B cell (primary cell): ENCODE results near the gene DCTN5.

Source experiments
- EZH2 ChIP-seq: IDR thresholded peaks from 2 replicates; pipeline ENCODE4 v1.6.1; 2012; ENCODE audit warnings: borderline replicate concordance, low read depth, mild to moderate bottlenecking, moderate library complexity, low read length; ENCODE audit not compliant: insufficient read depth, poor library complexity, severe bottlenecking
- TF ChIP-seq, protein P1 (sequence below): fragments of 200-600 bp; IDR thresholded peaks from one replicate; pipeline ENCODE4 v1.8.0; 2022; ENCODE audit warnings: antibody characterized with exemption, mild to moderate bottlenecking

DNA sequence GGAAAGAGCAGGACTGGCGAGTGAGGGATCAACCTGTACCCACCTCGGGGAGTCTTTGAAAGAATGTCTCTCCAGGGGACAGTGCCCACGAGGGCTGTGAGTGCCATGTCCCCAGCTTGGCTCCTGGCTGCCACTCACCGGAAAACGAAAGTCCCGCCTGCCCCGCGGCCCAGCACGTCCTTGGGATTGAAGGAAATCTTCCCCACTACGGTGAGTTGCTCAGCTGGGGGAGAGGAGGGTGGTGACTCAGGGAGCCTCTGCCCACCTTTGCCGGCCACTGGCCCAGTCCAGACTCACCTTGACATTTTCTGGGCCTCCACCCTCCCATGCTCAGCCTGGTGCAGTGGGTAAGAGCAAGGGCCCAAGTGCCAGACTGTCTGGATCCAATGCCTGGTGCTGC is 54.5 kb downstream of the DCTN5 start:
- TF ChIP-seq, protein P1, sequence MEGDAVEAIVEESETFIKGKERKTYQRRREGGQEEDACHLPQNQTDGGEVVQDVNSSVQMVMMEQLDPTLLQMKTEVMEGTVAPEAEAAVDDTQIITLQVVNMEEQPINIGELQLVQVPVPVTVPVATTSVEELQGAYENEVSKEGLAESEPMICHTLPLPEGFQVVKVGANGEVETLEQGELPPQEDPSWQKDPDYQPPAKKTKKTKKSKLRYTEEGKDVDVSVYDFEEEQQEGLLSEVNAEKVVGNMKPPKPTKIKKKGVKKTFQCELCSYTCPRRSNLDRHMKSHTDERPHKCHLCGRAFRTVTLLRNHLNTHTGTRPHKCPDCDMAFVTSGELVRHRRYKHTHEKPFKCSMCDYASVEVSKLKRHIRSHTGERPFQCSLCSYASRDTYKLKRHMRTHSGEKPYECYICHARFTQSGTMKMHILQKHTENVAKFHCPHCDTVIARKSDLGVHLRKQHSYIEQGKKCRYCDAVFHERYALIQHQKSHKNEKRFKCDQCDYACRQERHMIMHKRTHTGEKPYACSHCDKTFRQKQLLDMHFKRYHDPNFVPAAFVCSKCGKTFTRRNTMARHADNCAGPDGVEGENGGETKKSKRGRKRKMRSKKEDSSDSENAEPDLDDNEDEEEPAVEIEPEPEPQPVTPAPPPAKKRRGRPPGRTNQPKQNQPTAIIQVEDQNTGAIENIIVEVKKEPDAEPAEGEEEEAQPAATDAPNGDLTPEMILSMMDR = no peak
- no peak for TF ChIP-seq EZH2
